Stomach (tissue), 4 donors: ENCODE measurements around the gene C18orf54.

Experiments
- EP300 ChIP-seq: sonication (generic); formaldehyde crosslinking; IDR thresholded peaks from one replicate; pipeline ENCODE4 v1.6.1; 2017; ENCODE audit warnings: antibody characterized with exemption
- POLR2A ChIP-seq, 4 donors: fragments of 450-650 bp; IDR thresholded peaks; one replicate each; pipeline ENCODE4 v1.6.1; 2016; ENCODE audit warnings: antibody characterized with exemption in 4 of 4, control low read depth in 2 of 4, mild to moderate bottlenecking in 1 of 4, moderate library complexity in 1 of 4
- POLR2AphosphoS5 ChIP-seq, 3 donors: sonication (generic); formaldehyde crosslinking; IDR thresholded peaks; one replicate each; pipeline ENCODE4 v1.6.1; 2016; ENCODE audit warnings: antibody characterized with exemption in 3 of 3
- TF ChIP-seq, protein P1 (sequence below), 7 experiments: fragments of 450-650 bp in 4 of 7; fragments of 200-600 bp in 3 of 7; sonication (generic) in 3 of 7; IDR thresholded peaks; one replicate each; pipeline ENCODE4 v1.5.1; 2016 to 2019; ENCODE audit warnings: antibody characterized with exemption in 7 of 7, control low read depth in 2 of 7, mild to moderate bottlenecking in 1 of 7

DNA sequence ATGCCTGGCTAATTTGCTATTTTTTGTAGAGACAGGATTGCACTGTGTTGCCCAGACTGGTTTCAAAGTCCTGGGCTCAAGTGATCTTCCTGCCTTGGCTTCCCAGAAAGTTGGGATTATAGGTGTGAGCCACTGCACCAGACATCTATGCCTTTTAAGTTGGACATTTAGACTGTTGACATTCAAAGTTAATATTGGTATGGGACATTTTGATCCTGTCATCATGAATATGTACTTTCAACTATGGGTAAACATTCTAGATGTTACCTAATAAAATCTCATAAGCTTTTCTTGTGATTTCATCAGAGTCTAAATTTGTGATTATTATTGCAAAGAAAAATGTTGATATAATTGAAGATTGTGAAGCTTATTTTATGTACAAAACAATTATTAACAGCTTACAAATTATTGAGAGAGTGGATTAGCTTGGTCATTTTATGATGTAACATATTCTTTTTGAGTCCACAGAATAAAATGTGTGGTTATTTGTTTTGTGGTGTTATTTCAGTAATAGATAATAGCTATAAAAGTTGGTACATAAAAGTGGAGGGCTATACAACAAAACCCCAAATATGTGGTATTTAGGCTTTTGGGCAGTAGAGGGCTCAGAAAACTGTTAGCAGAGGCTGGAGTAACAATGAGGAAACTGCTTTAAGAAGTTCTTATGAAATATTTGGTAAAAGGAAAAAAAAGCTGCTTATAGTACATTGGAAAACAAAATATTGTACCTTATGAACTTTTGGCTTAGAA lies 41.5 kb upstream of the C18orf54 start:
- TF ChIP-seq, protein P1, sequence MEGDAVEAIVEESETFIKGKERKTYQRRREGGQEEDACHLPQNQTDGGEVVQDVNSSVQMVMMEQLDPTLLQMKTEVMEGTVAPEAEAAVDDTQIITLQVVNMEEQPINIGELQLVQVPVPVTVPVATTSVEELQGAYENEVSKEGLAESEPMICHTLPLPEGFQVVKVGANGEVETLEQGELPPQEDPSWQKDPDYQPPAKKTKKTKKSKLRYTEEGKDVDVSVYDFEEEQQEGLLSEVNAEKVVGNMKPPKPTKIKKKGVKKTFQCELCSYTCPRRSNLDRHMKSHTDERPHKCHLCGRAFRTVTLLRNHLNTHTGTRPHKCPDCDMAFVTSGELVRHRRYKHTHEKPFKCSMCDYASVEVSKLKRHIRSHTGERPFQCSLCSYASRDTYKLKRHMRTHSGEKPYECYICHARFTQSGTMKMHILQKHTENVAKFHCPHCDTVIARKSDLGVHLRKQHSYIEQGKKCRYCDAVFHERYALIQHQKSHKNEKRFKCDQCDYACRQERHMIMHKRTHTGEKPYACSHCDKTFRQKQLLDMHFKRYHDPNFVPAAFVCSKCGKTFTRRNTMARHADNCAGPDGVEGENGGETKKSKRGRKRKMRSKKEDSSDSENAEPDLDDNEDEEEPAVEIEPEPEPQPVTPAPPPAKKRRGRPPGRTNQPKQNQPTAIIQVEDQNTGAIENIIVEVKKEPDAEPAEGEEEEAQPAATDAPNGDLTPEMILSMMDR (IDR thresholded peaks at IDR 0.05): no peak
- TF ChIP-seq POLR2AphosphoS5 (IDR thresholded peaks at IDR 0.05): no peak
- TF ChIP-seq EP300: no peak
- TF ChIP-seq POLR2A (IDR thresholded peaks at IDR 0.05): no peak
